GM18520 (cell line): ENCODE results near the gene TVP23A.
"Not testable (repeated sequence)": the region's sequence is repeated elsewhere in the genome, so short reads cannot be mapped to it uniquely, and the experiment has no call there.

ENCODE experiments used
- ATAC-seq: cut with Tn5 transposase; IDR thresholded peaks from one replicate; pipeline ENCODE4 v1.9.1; 2021; ENCODE audit not compliant: unreplicated experiment

The TVP23A gene

GRCh38 chr16:10836174-10836853 is 17.7 kb upstream of the TVP23A start:
- ATAC-seq = no peak

GRCh38 chr16:10835281-10835931 is 16.8 kb upstream of the TVP23A start:
- peak; percentile 41 for ATAC-seq

- ATAC-seq = no peak
These were observed 16.2 kb upstream of the TVP23A start for GRCh38 chr16:10834766-10835165.

- no peak for ATAC-seq
These were observed 15.5 kb upstream of the TVP23A start for GRCh38 chr16:10834130-10834529.

- no peak for ATAC-seq
These were observed 14.7 kb upstream of the TVP23A start for GRCh38 chr16:10833271-10833670.

- ATAC-seq = no peak
These were observed 13.6 kb upstream of the TVP23A start for GRCh38 chr16:10831894-10832886.

GRCh38 chr16:10830240-10830639 is 11.6 kb upstream of the TVP23A start:
- not testable (repeated sequence) for ATAC-seq

- ATAC-seq = not testable (repeated sequence)
These were observed 10.9 kb upstream of the TVP23A start for GRCh38 chr16:10829390-10830098.

GRCh38 chr16:10828851-10829366 is 10.3 kb upstream of the TVP23A start:
- no peak for ATAC-seq

- no peak for ATAC-seq
These were observed 9.2 kb upstream of the TVP23A start for GRCh38 chr16:10827691-10828341.

GRCh38 chr16:10824111-10824893 is 5.7 kb upstream of the TVP23A start:
- ATAC-seq = no peak

GRCh38 chr16:10822702-10823101 is 4.1 kb upstream of the TVP23A start:
- no peak for ATAC-seq

- ATAC-seq = no peak
These were observed 2.0 kb upstream of the TVP23A start for GRCh38 chr16:10820546-10820945.

GRCh38 chr16:10817514-10817913 is 1.1 kb downstream of the TVP23A start:
- ATAC-seq = no peak

- no peak for ATAC-seq
These were observed 5.5 kb downstream of the TVP23A start for GRCh38 chr16:10813099-10813455.

GRCh38 chr16:10812312-10813098 is 6.1 kb downstream of the TVP23A start:
- peak; percentile 64 for ATAC-seq

- ATAC-seq = no peak
These were observed 8.9 kb downstream of the TVP23A start for GRCh38 chr16:10809706-10810105.

GRCh38 chr16:10808850-10809249 is 9.7 kb downstream of the TVP23A start:
- no peak for ATAC-seq

- no peak for ATAC-seq
These were observed 10.4 kb downstream of the TVP23A start for GRCh38 chr16:10808218-10808617.
